ENCODE measurements around the gene TK2. TPM values are rescaled to one million over a fixed set of nuclear protein-coding genes. Genes with fewer than 3 reads are reported as not detected.
A peak's percentile ranks its signal among the peaks of the same experiment; 100 is the strongest.

The TK2 gene
- total RNA-seq, 1 donor from 2014 or later = 13.1 TPM

DNA sequence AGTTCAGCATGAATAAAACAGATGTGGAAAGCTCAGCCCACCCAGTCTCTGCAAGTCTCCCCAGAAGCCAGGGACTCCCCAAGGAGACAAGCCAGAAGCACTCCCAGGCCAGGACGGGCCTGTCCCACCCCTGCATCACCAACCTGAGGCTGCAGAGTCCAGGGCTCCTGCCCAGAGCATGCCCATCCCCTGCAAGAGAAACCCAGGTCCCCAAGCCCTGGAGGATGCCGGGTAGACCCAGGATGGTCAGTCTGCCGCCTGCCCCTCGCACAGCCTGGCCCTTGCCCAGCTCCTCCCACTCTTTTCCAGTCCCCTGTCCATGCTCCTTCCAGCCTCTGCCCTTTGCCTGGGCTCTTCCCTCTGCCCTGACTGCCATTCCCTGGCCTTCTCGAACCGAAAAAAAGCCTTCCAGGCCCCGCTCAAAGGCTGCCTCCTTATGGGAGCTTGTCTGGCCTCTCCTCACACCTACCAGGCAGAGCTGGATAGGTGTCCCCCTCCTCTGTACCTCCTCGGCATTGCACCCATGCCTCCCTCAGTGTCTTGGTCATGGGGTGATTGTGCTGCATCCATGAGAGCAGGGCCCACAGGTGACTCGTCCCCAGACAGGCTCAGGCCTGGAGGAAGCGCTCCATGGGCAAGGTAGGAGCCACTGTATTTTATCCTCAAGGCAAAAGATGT, 78.1 kb downstream of the TK2 start:
- TF ChIP-seq, protein P1, sequence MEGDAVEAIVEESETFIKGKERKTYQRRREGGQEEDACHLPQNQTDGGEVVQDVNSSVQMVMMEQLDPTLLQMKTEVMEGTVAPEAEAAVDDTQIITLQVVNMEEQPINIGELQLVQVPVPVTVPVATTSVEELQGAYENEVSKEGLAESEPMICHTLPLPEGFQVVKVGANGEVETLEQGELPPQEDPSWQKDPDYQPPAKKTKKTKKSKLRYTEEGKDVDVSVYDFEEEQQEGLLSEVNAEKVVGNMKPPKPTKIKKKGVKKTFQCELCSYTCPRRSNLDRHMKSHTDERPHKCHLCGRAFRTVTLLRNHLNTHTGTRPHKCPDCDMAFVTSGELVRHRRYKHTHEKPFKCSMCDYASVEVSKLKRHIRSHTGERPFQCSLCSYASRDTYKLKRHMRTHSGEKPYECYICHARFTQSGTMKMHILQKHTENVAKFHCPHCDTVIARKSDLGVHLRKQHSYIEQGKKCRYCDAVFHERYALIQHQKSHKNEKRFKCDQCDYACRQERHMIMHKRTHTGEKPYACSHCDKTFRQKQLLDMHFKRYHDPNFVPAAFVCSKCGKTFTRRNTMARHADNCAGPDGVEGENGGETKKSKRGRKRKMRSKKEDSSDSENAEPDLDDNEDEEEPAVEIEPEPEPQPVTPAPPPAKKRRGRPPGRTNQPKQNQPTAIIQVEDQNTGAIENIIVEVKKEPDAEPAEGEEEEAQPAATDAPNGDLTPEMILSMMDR (IDR thresholded peaks at IDR 0.05; ENCODE audit: unreplicated experiment) = no peak
- DNase-seq (ENCODE audit: low spot score) = no peak
- peak overlapping the region; percentile 61 for H3K27ac Mint-ChIP-seq (ENCODE audit: unreplicated experiment)
- peaks cover 12% of the 10 kb centered on the region for H3K27me3 Mint-ChIP-seq (ENCODE audit: unreplicated experiment)
- peaks cover 54% of the 10 kb centered on the region for H3K4me1 Mint-ChIP-seq (ENCODE audit: unreplicated experiment)
- H3K36me3 Mint-ChIP-seq (ENCODE audit: low read depth, unreplicated experiment) = peaks cover 6% of the 10 kb centered on the region
- H3K9me3 Mint-ChIP-seq (ENCODE audit: unreplicated experiment) = no peaks in the 10 kb centered on the region
- H3K4me3 Mint-ChIP-seq (ENCODE audit: unreplicated experiment) = peak overlapping the region; percentile 67

DNA sequence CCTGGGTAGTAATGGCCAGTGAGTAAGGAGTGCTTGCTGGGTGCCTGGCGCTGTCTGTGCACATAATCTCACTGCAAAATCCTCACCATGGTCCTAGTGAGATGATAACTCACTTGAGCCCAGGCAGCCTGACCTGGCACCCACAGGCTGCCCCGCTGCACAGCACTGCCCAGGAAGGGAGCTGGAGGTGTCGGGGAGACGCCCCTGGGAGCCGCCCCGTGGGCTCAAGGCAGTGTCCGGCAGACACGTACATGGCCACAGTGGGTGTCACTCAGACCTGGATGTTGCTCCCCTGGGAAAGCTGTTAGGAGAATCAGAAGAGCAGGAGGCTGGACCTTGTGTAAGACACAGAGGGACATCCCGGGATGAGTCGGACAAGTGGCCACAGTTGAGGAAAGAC, 78.7 kb downstream of the TK2 start:
- peaks cover 54% of the 10 kb centered on the region for H3K4me1 Mint-ChIP-seq (ENCODE audit: unreplicated experiment)
- H3K27ac Mint-ChIP-seq (ENCODE audit: unreplicated experiment) = no peak overlapping the region
- no peak for DNase-seq (ENCODE audit: low spot score)
- TF ChIP-seq, protein P1 (IDR thresholded peaks at IDR 0.05; ENCODE audit: unreplicated experiment) = no peak
- H3K27me3 Mint-ChIP-seq (ENCODE audit: unreplicated experiment) = peaks cover 12% of the 10 kb centered on the region
- no peak overlapping the region for H3K4me3 Mint-ChIP-seq (ENCODE audit: unreplicated experiment)
- H3K9me3 Mint-ChIP-seq (ENCODE audit: unreplicated experiment) = no peaks in the 10 kb centered on the region
- peaks cover 6% of the 10 kb centered on the region for H3K36me3 Mint-ChIP-seq (ENCODE audit: low read depth, unreplicated experiment)

DNA sequence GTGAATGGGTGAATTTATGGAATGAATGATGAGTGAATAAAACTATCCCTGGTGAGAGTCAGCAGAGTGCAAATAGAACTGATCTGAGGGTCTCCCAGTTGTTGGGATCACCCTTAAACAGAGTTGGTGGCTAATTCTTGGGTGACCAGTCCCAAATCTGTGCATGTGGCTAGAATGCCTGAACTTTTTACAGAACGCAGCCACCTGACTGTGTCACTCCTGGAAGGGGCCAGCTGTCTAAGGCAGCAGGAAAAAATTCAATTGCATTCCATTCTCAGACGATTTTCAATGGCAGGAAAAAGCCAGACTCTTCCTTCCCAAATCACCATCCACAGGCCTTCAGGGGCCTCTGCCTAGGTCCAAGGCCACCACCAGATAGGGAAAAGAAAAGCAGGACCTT, 79.4 kb downstream of the TK2 start:
- TF ChIP-seq, protein P1 (IDR thresholded peaks at IDR 0.05; ENCODE audit: unreplicated experiment) = no peak
- no peak overlapping the region for H3K4me3 Mint-ChIP-seq (ENCODE audit: unreplicated experiment)
- peaks cover 54% of the 10 kb centered on the region for H3K4me1 Mint-ChIP-seq (ENCODE audit: unreplicated experiment)
- no peak for DNase-seq (ENCODE audit: low spot score)
- peak overlapping the region; percentile 64 for H3K27ac Mint-ChIP-seq (ENCODE audit: unreplicated experiment)
- H3K9me3 Mint-ChIP-seq (ENCODE audit: unreplicated experiment) = no peaks in the 10 kb centered on the region
- peaks cover 12% of the 10 kb centered on the region for H3K27me3 Mint-ChIP-seq (ENCODE audit: unreplicated experiment)
- peaks cover 6% of the 10 kb centered on the region for H3K36me3 Mint-ChIP-seq (ENCODE audit: low read depth, unreplicated experiment)

- Mint-ChIP-seq H3K27ac (ENCODE audit: unreplicated experiment) (peak overlapping the region; percentile 64), H3K9me3 (ENCODE audit: unreplicated experiment) (no peaks in the 10 kb centered on the region), H3K4me3 (ENCODE audit: unreplicated experiment) (peak overlapping the region; percentile 38), H3K36me3 (ENCODE audit: low read depth, unreplicated experiment) (peaks cover 6% of the 10 kb centered on the region), H3K4me1 (ENCODE audit: unreplicated experiment) (peaks cover 50% of the 10 kb centered on the region), H3K27me3 (ENCODE audit: unreplicated experiment) (peaks cover 12% of the 10 kb centered on the region)
- no peak for DNase-seq (ENCODE audit: low spot score)
- TF ChIP-seq, protein P1 (IDR thresholded peaks at IDR 0.05; ENCODE audit: unreplicated experiment) = no peak
Observed at GRCh38 chr16:66469947-66470546, 79.9 kb downstream of the TK2 start.

DNA sequence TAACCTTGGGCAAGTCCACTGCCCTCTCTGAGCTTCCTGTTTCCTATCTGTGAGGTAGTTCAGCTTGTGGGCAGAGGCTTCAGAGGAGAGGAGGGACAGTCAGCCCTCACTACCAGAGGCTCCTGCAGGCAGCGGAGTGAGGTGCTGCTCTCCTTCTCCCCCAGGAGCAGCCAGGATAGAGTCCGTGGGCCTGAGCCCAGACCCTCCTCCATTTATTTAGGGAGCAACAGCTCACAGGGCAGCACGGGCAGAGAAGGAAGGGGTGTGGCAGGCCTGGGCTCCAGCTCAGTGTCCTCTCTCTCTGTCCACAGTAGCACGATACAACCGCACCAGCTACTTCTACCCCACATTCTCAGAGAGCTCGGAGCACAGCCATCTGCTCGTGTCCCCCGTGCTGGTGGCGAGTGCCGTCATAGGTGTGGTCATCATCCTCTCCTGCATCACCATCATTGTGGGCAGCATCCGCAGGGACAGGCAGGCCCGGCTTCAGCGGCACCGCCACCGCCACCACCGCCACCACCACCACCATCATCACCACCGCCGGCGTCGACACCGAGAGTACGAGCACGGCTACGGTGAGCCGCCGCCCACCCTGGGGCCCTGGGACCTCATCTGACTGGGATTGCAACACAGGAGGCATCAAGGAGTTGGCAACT, 80.5 kb downstream of the TK2 start:
- Mint-ChIP-seq H3K27ac (ENCODE audit: unreplicated experiment) (peak overlapping the region; percentile 2), H3K36me3 (ENCODE audit: low read depth, unreplicated experiment) (peaks cover 6% of the 10 kb centered on the region), H3K27me3 (ENCODE audit: unreplicated experiment) (peaks cover 12% of the 10 kb centered on the region), H3K4me1 (ENCODE audit: unreplicated experiment) (peaks cover 45% of the 10 kb centered on the region), H3K9me3 (ENCODE audit: unreplicated experiment) (no peaks in the 10 kb centered on the region), H3K4me3 (ENCODE audit: unreplicated experiment) (no peak overlapping the region)
- TF ChIP-seq, protein P1 (IDR thresholded peaks at IDR 0.05; ENCODE audit: unreplicated experiment) = no peak
- no peak for DNase-seq (ENCODE audit: low spot score)

Measured in endothelial cell (in vitro differentiated cells).